ENCODE measurements around the gene PCSK6. TPM values are rescaled to one million over a fixed set of nuclear protein-coding genes. Genes with fewer than 3 reads are reported as not detected.

PCSK6 gene
- total RNA-seq, 1 experiment from 2014 or later: 10.6 TPM

- intact Hi-C loops (cut with micrococcal nuclease; ENCODE audit: unreplicated experiment) (no loop called here), in situ Hi-C loops (cut with HindIII; ENCODE audit: low pct_unique_long_range_greater_than_20kb, low sequenced_read_pairs) (no loop called here)
- H3K9me3 ChIP-seq (ENCODE audit: control insufficient read depth, insufficient read depth, low read depth, low read length): no peaks in the 10 kb centered on the region
- ChIA-PET POLR2A (no interaction called here), CTCF (no interaction called here)
- H3K27me3 ChIP-seq (ENCODE audit: control insufficient read depth, insufficient read depth, low read length): no peaks in the 10 kb centered on the region
- H3K4me3 ChIP-seq (ENCODE audit: low read depth in 2 of 2, low read length in 2 of 2): no peak overlapping the region
- no TSS peak for BruUV-seq (replicated peaks)
- DNase-seq (ENCODE audit: low read depth, low spot score) (no peak), ATAC-seq (no peak)
- TF ChIP-seq SIN3A (IDR thresholded peaks at IDR 0.05; ENCODE audit: borderline replicate concordance, insufficient read depth, low read depth, low read length) (no peak), POLR2AphosphoS5 (IDR thresholded peaks at IDR 0.05; ENCODE audit: low read depth, low read length) (no peak), REST (IDR thresholded peaks at IDR 0.05; ENCODE audit: insufficient read depth in 1 of 2, low read depth in 2 of 2, low read length in 1 of 2) (no peak), TCF7L2 (IDR thresholded peaks at IDR 0.05; ENCODE audit: low read depth, low read length) (no peak), CTCF (IDR thresholded peaks at IDR 0.05) (no peak)
- H3K36me3 ChIP-seq (ENCODE audit: control insufficient read depth, insufficient read depth, low read length): no peaks in the 10 kb centered on the region
- H3K4me1 ChIP-seq (ENCODE audit: control insufficient read depth, insufficient read depth, low read length): no peaks in the 10 kb centered on the region
- H3K27ac ChIP-seq (ENCODE audit: low read length): no peak overlapping the region
These were observed 11.6 kb downstream of the PCSK6 start for GRCh38 chr15:101477851-101478362.

GRCh38 chr15:101476756-101477155 lies 12.8 kb downstream of the PCSK6 start:
- TF ChIP-seq POLR2AphosphoS5 (IDR thresholded peaks at IDR 0.05; ENCODE audit: low read depth, low read length) (no peak), REST (IDR thresholded peaks at IDR 0.05; ENCODE audit: insufficient read depth in 1 of 2, low read depth in 2 of 2, low read length in 1 of 2) (no peak), TCF7L2 (IDR thresholded peaks at IDR 0.05; ENCODE audit: low read depth, low read length) (no peak), CTCF (IDR thresholded peaks at IDR 0.05) (no peak)
- DNase-seq (ENCODE audit: low read depth, low spot score): no peak
- no peaks in the 10 kb centered on the region for H3K27me3 ChIP-seq (ENCODE audit: control insufficient read depth, insufficient read depth, low read length)
- ChIA-PET CTCF (no interaction called here), POLR2A (no interaction called here)
- no TSS peak for BruUV-seq (replicated peaks)
- ATAC-seq: no peak
- in situ Hi-C loops (cut with HindIII; ENCODE audit: low pct_unique_long_range_greater_than_20kb, low sequenced_read_pairs) (no loop called here), intact Hi-C loops (cut with micrococcal nuclease; ENCODE audit: unreplicated experiment) (no loop called here)
- no peak overlapping the region for H3K4me3 ChIP-seq (ENCODE audit: low read depth in 2 of 2, low read length in 2 of 2)
- H3K9me3 ChIP-seq (ENCODE audit: control insufficient read depth, insufficient read depth, low read depth, low read length): no peaks in the 10 kb centered on the region
- H3K36me3 ChIP-seq (ENCODE audit: control insufficient read depth, insufficient read depth, low read length): no peaks in the 10 kb centered on the region
- H3K4me1 ChIP-seq (ENCODE audit: control insufficient read depth, insufficient read depth, low read length): no peaks in the 10 kb centered on the region
- no peak overlapping the region for H3K27ac ChIP-seq (ENCODE audit: low read length)

All from Panc1 (cell line).